Peyer's patch (tissue), 4 donors: ENCODE data around the gene TANGO6. TPM values are rescaled to one million over a fixed set of nuclear protein-coding genes. Genes with fewer than 3 reads are reported as not detected.

Experiments
- DNase-seq, 3 donors: peaks; one replicate each; pipeline ENCODE4 v3.0.0-alpha.2; 2017 to 2019
- H3K27ac ChIP-seq, 4 donors: fragments of 200-600 bp; sonication (generic); one replicate each; pipeline ENCODE4 v1.5.1; 2016 to 2019
- H3K27me3 ChIP-seq, 2 donors: fragments of 200-600 bp; sonication (generic); one replicate each; pipeline ENCODE4 v1.5.1; 2019
- H3K36me3 ChIP-seq, 3 donors: fragments of 200-600 bp; sonication (generic); one replicate each; pipeline ENCODE4 v1.5.1; 2016 to 2019
- H3K4me1 ChIP-seq, 4 donors: fragments of 200-600 bp; sonication (generic); one replicate each; pipeline ENCODE4 v1.5.1; 2016 to 2019
- H3K4me3 ChIP-seq, 4 donors: fragments of 200-600 bp; sonication (generic); 1 replicate in 3 of 4; 2 replicates in 1 of 4; pipeline ENCODE4 v1.5.1; 2016 to 2019; ENCODE audit warnings: mild to moderate bottlenecking in 1 of 4
- H3K9me3 ChIP-seq, 4 donors: fragments of 200-600 bp; sonication (generic); one replicate each; pipeline ENCODE4 v1.5.1; 2016 to 2019; ENCODE audit warnings: mild to moderate bottlenecking in 1 of 4
- CTCF ChIP-seq, 6 experiments: fragments of 450-650 bp in 4 of 6; fragments of 200-600 bp in 2 of 6; sonication (generic) in 1 of 6; IDR thresholded peaks; one replicate each; pipeline ENCODE4 v1.5.1; 2017 to 2019; ENCODE audit warnings: antibody characterized with exemption in 6 of 6, mild to moderate bottlenecking in 3 of 6, moderate library complexity in 1 of 6
- POLR2A ChIP-seq, 2 donors: fragments of 450-650 bp; IDR thresholded peaks; one replicate each; pipeline ENCODE4 v1.5.1; 2017; ENCODE audit warnings: antibody characterized with exemption in 2 of 2, mild to moderate bottlenecking in 2 of 2, moderate library complexity in 2 of 2
- total RNA-seq, 4 donors: library from RNA; depleted of rRNA; stranded (reverse); fragments of >200 nt; gene quantifications; one replicate each; pipeline ENCODE4 v1.1.0, GENCODE V29; 2016

TANGO6 gene
- total RNA-seq, 4 donors from 2014 or later, result 9.2 to 44.6 (median 13.0) TPM

DNA sequence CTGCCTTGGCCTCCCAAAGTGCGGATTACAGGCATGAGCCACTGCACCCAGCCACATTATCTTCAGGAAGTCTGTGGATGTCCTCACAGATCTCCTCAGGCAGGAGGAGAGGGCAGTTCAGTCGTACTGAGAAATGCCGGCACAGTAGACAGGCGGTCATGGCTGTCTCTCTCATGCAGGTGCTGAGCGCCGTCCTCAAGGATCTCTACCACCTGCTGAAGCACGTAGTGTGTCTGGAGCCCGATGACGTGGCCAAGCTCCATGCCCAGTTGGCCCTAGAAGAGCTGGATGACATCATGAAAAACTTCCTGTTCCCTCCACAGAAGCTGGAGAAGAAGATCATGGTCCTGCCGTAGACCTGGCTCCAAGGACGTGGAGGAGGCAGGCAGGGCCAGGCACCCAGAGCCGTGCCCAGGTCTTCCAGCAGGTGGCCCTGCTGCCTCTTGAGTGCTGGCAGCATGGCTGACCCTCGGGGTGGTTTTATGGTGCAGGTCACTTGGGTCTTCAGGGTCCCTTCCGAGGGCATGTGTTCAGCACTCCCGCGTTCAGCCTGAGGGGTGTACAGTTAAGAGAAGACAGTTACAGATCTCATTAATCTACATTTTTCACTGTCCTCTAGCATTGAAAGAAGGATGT is 240.1 kb downstream of the TANGO6 start:
- H3K9me3 ChIP-seq, result no peaks in the 10 kb centered on the region
- H3K27ac ChIP-seq, result no peak overlapping the region
- H3K4me1 ChIP-seq, result no peaks in the 10 kb centered on the region
- H3K36me3 ChIP-seq, result no peaks in the 10 kb centered on the region
- no peak overlapping the region for H3K4me3 ChIP-seq
- H3K27me3 ChIP-seq, result no peaks in the 10 kb centered on the region
- no peak for DNase-seq
- TF ChIP-seq CTCF (IDR thresholded peaks at IDR 0.05), result no peak
- no peak for TF ChIP-seq POLR2A (IDR thresholded peaks at IDR 0.05)

DNA sequence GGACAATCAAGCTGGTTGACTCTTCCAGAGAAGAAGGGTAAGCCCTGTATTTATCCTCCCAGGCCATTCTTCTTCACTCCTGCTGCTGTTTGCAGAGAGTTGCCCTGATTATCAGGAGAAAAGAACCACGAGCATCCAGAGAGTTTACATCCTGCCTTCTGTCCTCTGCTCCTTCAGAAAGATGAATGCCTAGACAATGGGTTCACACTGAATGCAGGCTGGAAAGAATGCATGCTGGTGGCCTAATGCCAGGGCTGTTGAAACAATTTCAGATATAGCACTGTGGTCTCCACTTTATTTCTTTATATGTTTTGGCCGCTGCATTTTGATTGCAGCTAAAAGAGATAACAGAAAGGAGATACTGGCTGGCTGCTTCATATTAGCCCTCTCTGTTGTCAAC is 241.0 kb downstream of the TANGO6 start:
- no peak for TF ChIP-seq CTCF (IDR thresholded peaks at IDR 0.05)
- no peak for TF ChIP-seq POLR2A (IDR thresholded peaks at IDR 0.05)
- Histone ChIP-seq H3K27ac (no peak overlapping the region), H3K4me3 (no peak overlapping the region), H3K4me1 (peaks cover 0 to 4% (median 0%) of the 10 kb centered on the region in 4 donors), H3K27me3 (no peaks in the 10 kb centered on the region), H3K9me3 (no peaks in the 10 kb centered on the region), H3K36me3 (no peaks in the 10 kb centered on the region)
- DNase-seq, result no peak

DNA sequence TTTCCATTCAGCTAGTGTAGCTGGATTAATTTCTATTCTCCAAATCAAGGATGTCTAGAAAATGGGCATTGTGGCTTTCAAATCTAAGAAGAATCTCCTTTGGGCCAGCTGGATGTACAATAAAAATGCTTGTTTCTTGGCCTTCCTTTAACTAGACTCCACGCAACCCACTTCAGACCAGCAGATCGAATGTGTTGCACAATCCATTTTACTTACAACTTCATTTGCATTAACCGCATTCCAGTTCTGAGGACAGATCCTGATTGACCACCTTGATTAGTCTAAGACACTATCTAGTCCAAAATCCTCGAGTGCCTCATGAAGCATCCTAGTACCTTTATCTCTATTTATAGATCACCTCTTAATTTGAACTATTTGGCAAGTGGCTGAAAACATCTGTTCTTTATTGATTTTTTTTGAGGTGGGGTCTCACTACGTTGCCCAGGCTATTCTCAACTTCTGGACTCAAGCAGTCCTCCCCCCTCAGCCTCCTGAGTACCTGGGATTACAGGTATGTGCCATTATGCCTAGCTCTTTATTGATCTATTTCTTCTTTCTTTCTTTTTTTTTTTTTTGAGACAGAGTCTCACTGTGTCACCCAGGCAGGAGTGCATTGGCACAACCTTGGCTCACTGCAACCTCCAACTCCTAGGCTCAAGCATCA is 241.8 kb downstream of the TANGO6 start:
- Histone ChIP-seq H3K27ac (no peak overlapping the region), H3K9me3 (no peaks in the 10 kb centered on the region), H3K4me1 (peaks cover 0 to 9% (median 0%) of the 10 kb centered on the region in 4 donors), H3K4me3 (no peak overlapping the region), H3K27me3 (no peaks in the 10 kb centered on the region), H3K36me3 (no peaks in the 10 kb centered on the region)
- TF ChIP-seq POLR2A (IDR thresholded peaks at IDR 0.05) (no peak), CTCF (IDR thresholded peaks at IDR 0.05) (no peak)
- no peak for DNase-seq

DNA sequence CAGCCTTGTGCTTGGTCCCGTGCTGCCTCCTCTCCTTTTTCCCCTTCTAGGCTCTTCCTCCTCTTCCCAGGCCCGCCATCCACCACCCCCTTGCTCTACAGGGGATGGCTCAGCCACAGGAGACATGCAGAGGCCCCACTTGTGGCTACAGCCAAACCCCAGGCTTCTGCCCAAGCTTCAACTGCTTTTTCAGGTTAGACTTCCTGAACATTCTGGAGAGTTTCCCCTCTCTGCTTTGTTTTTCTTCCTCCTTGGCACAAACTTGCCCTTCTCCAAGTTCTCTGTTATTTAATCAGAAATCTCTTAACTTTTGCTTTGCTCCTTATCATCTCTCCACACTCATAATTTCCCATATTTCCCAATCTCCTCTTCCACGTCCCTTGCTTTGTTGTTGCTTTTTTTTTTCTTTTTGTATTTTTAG is 243.8 kb downstream of the TANGO6 start:
- no peak for DNase-seq
- no peak overlapping the region for H3K4me3 ChIP-seq
- H3K27me3 ChIP-seq, result no peaks in the 10 kb centered on the region
- no peak for TF ChIP-seq POLR2A (IDR thresholded peaks at IDR 0.05)
- no peak for TF ChIP-seq CTCF (IDR thresholded peaks at IDR 0.05)
- no peaks in the 10 kb centered on the region for H3K9me3 ChIP-seq
- peaks cover 0 to 9% (median 0%) of the 10 kb centered on the region in 4 donors for H3K4me1 ChIP-seq
- no peaks in the 10 kb centered on the region for H3K36me3 ChIP-seq
- H3K27ac ChIP-seq, result no peak overlapping the region

GRCh38 chr16:69088684-69089083 is 245.4 kb downstream of the TANGO6 start:
- TF ChIP-seq CTCF (IDR thresholded peaks at IDR 0.05), result no peak
- no peak for TF ChIP-seq POLR2A (IDR thresholded peaks at IDR 0.05)
- no peaks in the 10 kb centered on the region for H3K27me3 ChIP-seq
- peaks cover 0 to 9% (median 0%) of the 10 kb centered on the region in 4 donors for H3K4me1 ChIP-seq
- no peaks in the 10 kb centered on the region for H3K9me3 ChIP-seq
- no peak overlapping the region for H3K4me3 ChIP-seq
- no peak overlapping the region for H3K27ac ChIP-seq
- no peaks in the 10 kb centered on the region for H3K36me3 ChIP-seq
- no peak for DNase-seq
